Keratinocyte (primary cell): ENCODE measurements around the gene GAREM1. TPM values are rescaled to one million over a fixed set of nuclear protein-coding genes. Genes with fewer than 3 reads are reported as not detected.

Experiments
- DNase-seq: peaks from one replicate; pipeline ENCODE4 v3.0.0-alpha.2; 2011; ENCODE audit warnings: low read depth, missing footprints, low spot score
- FAIRE-seq: peaks from 2 replicates; lab custom pipeline; 2011; peaks lifted over from hg19 to GRCh38; lab: Jason Lieb, UNC
- H2AFZ ChIP-seq: 2 replicates; pipeline ENCODE4 v1.6.0; 2012; ENCODE audit warnings: low read length, control low read depth, inconsistent platforms; ENCODE audit not compliant: control insufficient read depth
- H3K27ac ChIP-seq: 2 replicates; pipeline ENCODE4 v1.5.1; 2011; ENCODE audit warnings: low read length; ENCODE audit not compliant: control insufficient read depth, insufficient read depth
- H3K27me3 ChIP-seq: 3 replicates; pipeline ENCODE4 v1.6.0; 2011; ENCODE audit warnings: low read length; ENCODE audit not compliant: control insufficient read depth, insufficient read depth; ENCODE audit errors: extremely low read depth
- H3K36me3 ChIP-seq, 2 experiments: 2 replicates in 1 of 2; 3 replicates in 1 of 2; pipeline ENCODE4 v1.5.1; 2011; ENCODE audit warnings: low read length in 2 of 2, mild to moderate bottlenecking in 1 of 2; ENCODE audit not compliant: control insufficient read depth in 2 of 2, insufficient read depth in 2 of 2; ENCODE audit errors: extremely low read depth in 1 of 2
- H3K4me1 ChIP-seq: 3 replicates; pipeline ENCODE4 v1.5.1; 2011; ENCODE audit warnings: low read length; ENCODE audit not compliant: control insufficient read depth, insufficient read depth; ENCODE audit errors: extremely low read depth
- H3K4me2 ChIP-seq: 3 replicates; pipeline ENCODE4 v1.6.0; 2011; ENCODE audit warnings: low read depth, low read length; ENCODE audit not compliant: control insufficient read depth, insufficient read depth; ENCODE audit errors: extremely low read depth
- H3K4me3 ChIP-seq, 3 experiments: fragments of 200-600 bp in 1 of 3; sonication (generic) in 1 of 3; 2 replicates in 2 of 3; 3 replicates in 1 of 3; pipeline ENCODE4 v1.5.1; 2011 to 2016; ENCODE audit warnings: low read length in 3 of 3, mild to moderate bottlenecking in 3 of 3, control low read depth in 2 of 3, inconsistent platforms in 1 of 3, low read depth in 1 of 3, mixed read lengths in 1 of 3, mixed run types in 1 of 3, moderate library complexity in 1 of 3; ENCODE audit not compliant: control insufficient read depth in 2 of 3, insufficient read depth in 2 of 3; ENCODE audit errors: extremely low read depth in 1 of 3
- H3K79me2 ChIP-seq: 2 replicates; pipeline ENCODE4 v1.6.0; 2012; ENCODE audit warnings: low read length; ENCODE audit not compliant: control insufficient read depth, insufficient read depth
- H3K9ac ChIP-seq: 3 replicates; pipeline ENCODE4 v1.6.0; 2011; ENCODE audit warnings: low read length; ENCODE audit not compliant: control insufficient read depth, insufficient read depth; ENCODE audit errors: extremely low read depth
- H3K9me1 ChIP-seq: 3 replicates; pipeline ENCODE4 v1.6.0; 2011; ENCODE audit warnings: low read length; ENCODE audit not compliant: control insufficient read depth, insufficient read depth; ENCODE audit errors: extremely low read depth
- H3K9me3 ChIP-seq: 2 replicates; pipeline ENCODE4 v1.5.1; 2012; ENCODE audit warnings: low read depth, low read length; ENCODE audit not compliant: control insufficient read depth
- H4K20me1 ChIP-seq: 3 replicates; pipeline ENCODE4 v1.6.0; 2011; ENCODE audit warnings: low read length; ENCODE audit not compliant: control insufficient read depth, insufficient read depth; ENCODE audit errors: extremely low read depth
- CTCF ChIP-seq, 3 experiments: IDR thresholded peaks in 1 of 3; conservative IDR thresholded peaks in 1 of 3; optimal IDR thresholded peaks in 1 of 3; 2 replicates in 2 of 3; 3 replicates in 1 of 3; pipeline versions ENCODE3 to v1.5.1; 2011; ENCODE audit warnings: low read length in 3 of 3, mild to moderate bottlenecking in 3 of 3, moderate library complexity in 2 of 3, control low read depth in 1 of 3, inconsistent platforms in 1 of 3; ENCODE audit not compliant: insufficient read depth in 2 of 3; ENCODE audit errors: extremely low read depth in 1 of 3
- EZH2 ChIP-seq: IDR thresholded peaks from one replicate; pipeline ENCODE4 v1.6.1; 2012; ENCODE audit warnings: inconsistent platforms, mild to moderate bottlenecking, low read length, moderate library complexity
- dilution Hi-C: fragments of 300-500 bp; cut with MboI; formaldehyde crosslinking; loops from one replicate; pipeline ENCODE4 v1.7.0; 2020; ENCODE audit warnings: low sequenced_read_pairs; ENCODE audit not compliant: extremely low pct_ligation_motif_present
- polyA plus RNA-seq, 5 experiments: library from polyadenylated mRNA; depleted of rRNA in 3 of 5; stranded (reverse) in 3 of 5; stranded (forward) in 1 of 5; unstranded in 1 of 5; fragments of >200 nt; gene quantifications; 1 replicate in 1 of 5; 2 replicates in 3 of 5; 3 replicates in 1 of 5; pipeline versions ENCODE4 v1.2.1 to v1.2.3, GENCODE V29; 2011 to 2012; ENCODE audit warnings: missing spikeins in 2 of 5, low read depth in 1 of 5, low replicate concordance in 1 of 5

Gene GAREM1
- polyA plus RNA-seq, 1 donor (not counting 4 experiments of a cell fraction or from before 2014, with no cell fraction given): 3.8 TPM

GRCh38 chr18:32298171-32298667 lies 172.5 kb downstream of the GAREM1 start:
- no peaks in the 10 kb centered on the region for H3K9me1 ChIP-seq
- H4K20me1 ChIP-seq: no peaks in the 10 kb centered on the region
- no peak overlapping the region for H3K4me3 ChIP-seq
- FAIRE-seq (no peak), DNase-seq (no peak)
- H3K9ac ChIP-seq: no peak overlapping the region
- H3K27ac ChIP-seq: no peak overlapping the region
- no peaks in the 10 kb centered on the region for H3K4me1 ChIP-seq
- no peak overlapping the region for H2AFZ ChIP-seq
- TF ChIP-seq CTCF (optimal IDR thresholded peaks at IDR 0.05 in 1 of 3, IDR thresholded peaks at IDR 0.05 in 1 of 3, conservative IDR thresholded peaks at IDR 0.05 in 1 of 3; ENCODE audit: extremely low read depth in 1 of 3, insufficient read depth in 2 of 3, low read length in 3 of 3) (no peak), EZH2 (no peak)
- no peaks in the 10 kb centered on the region for H3K36me3 ChIP-seq
- dilution Hi-C loops: no loop called here
- H3K9me3 ChIP-seq: no peaks in the 10 kb centered on the region
- H3K79me2 ChIP-seq: no peaks in the 10 kb centered on the region
- no peak overlapping the region for H3K4me2 ChIP-seq
- no peaks in the 10 kb centered on the region for H3K27me3 ChIP-seq

DNA sequence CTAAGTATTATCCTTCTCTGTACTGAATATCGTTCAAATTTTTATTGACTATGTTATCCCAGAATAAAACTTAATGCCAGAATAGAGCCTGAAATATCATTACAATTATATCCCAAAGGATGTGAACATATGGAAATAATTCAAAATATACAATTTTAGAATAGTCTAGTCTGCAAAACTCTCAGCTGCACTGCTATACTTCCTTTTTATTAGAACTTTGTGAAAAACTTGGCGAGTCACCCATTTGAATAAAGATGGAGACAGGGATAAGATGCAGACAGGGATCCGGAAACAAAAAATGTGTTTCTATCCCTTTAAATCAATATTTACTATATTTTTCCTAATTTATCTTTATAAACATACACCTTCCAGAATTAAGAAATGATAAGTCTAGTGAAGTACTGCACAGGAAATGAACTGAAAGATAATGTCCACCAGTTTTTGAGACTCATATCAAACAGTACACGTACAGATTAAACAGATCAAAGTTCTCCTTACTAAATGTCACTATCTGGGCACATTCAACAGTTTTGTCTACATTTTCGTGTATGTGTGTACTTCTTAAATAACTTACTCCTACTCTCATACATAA lies 173.0 kb downstream of the GAREM1 start:
- DNase-seq: no peak
- TF ChIP-seq CTCF (optimal IDR thresholded peaks at IDR 0.05 in 1 of 3, IDR thresholded peaks at IDR 0.05 in 1 of 3, conservative IDR thresholded peaks at IDR 0.05 in 1 of 3; ENCODE audit: extremely low read depth in 1 of 3, insufficient read depth in 2 of 3, low read length in 3 of 3): no peak
- TF ChIP-seq EZH2: no peak
- Histone ChIP-seq H3K79me2 (no peaks in the 10 kb centered on the region), H2AFZ (no peak overlapping the region), H4K20me1 (no peaks in the 10 kb centered on the region), H3K27me3 (no peaks in the 10 kb centered on the region), H3K4me1 (no peaks in the 10 kb centered on the region), H3K27ac (no peak overlapping the region), H3K4me2 (no peak overlapping the region), H3K9me1 (no peaks in the 10 kb centered on the region), H3K9me3 (no peaks in the 10 kb centered on the region), H3K9ac (no peak overlapping the region), H3K36me3 (no peaks in the 10 kb centered on the region), H3K4me3 (no peak overlapping the region)
- no peak for FAIRE-seq
- dilution Hi-C loops: no loop called here
